BJ (cell line): ENCODE results near the gene COL12A1. TPM values are rescaled to one million over a fixed set of nuclear protein-coding genes. Genes with fewer than 3 reads are reported as not detected.

ENCODE experiments used
- CTCF ChIA-PET: fragments of 350-600 bp; formaldehyde crosslinking; extraction: SDS; loops from one replicate; lab custom pipeline; 2021; ENCODE audit warnings: antibody characterized with exemption, inconsistent platforms; lab: Yijun Ruan, JAX
- POLR2A ChIA-PET: fragments of 300-600 bp; sonication (Branson Sonifier 250); formaldehyde crosslinking; extraction: SDS; loops from one replicate; lab custom pipeline; 2021; ENCODE audit warnings: antibody characterized with exemption; lab: Charles Lee
- DNase-seq: peaks from one replicate; pipeline ENCODE4 v3.0.0-alpha.2; 2011; ENCODE audit warnings: low read depth
- H3K27me3 ChIP-seq: 2 replicates; pipeline ENCODE4 v1.6.0; 2011; ENCODE audit warnings: low read length; ENCODE audit not compliant: control insufficient read depth, insufficient read depth
- H3K36me3 ChIP-seq: 2 replicates; pipeline ENCODE4 v1.5.1; 2011; ENCODE audit warnings: low read length; ENCODE audit not compliant: control insufficient read depth, insufficient read depth
- H3K4me3 ChIP-seq: 2 replicates; pipeline ENCODE4 v1.5.1; 2011; ENCODE audit warnings: low read depth, mild to moderate bottlenecking, control low read depth, low read length
- polyA plus RNA-seq: library from polyadenylated mRNA; depleted of rRNA; stranded (reverse); fragments of >200 nt; gene quantifications from 2 replicates; pipeline ENCODE4 v1.2.3, GENCODE V29; 2011
- TF ChIP-seq, protein P1 (sequence below): IDR thresholded peaks from 2 replicates; pipeline ENCODE4 v1.5.1; 2011; ENCODE audit warnings: low read depth, mild to moderate bottlenecking, control low read depth, inconsistent platforms, low read length, moderate library complexity; ENCODE audit not compliant: insufficient read depth

The COL12A1 gene
- polyA plus RNA-seq, 1 experiment, result 1,308 TPM

- ChIA-PET CTCF (interaction anchor here (0.6 to 10.6 kb wide), 53 partner anchors 8 to 1923 kb away, joined by 3 to 130 read pairs (median 4); partner anchors contain the start of gene COX7A2), POLR2A (no interaction called here)
- DNase-seq, result no peak
- TF ChIP-seq, protein P1, sequence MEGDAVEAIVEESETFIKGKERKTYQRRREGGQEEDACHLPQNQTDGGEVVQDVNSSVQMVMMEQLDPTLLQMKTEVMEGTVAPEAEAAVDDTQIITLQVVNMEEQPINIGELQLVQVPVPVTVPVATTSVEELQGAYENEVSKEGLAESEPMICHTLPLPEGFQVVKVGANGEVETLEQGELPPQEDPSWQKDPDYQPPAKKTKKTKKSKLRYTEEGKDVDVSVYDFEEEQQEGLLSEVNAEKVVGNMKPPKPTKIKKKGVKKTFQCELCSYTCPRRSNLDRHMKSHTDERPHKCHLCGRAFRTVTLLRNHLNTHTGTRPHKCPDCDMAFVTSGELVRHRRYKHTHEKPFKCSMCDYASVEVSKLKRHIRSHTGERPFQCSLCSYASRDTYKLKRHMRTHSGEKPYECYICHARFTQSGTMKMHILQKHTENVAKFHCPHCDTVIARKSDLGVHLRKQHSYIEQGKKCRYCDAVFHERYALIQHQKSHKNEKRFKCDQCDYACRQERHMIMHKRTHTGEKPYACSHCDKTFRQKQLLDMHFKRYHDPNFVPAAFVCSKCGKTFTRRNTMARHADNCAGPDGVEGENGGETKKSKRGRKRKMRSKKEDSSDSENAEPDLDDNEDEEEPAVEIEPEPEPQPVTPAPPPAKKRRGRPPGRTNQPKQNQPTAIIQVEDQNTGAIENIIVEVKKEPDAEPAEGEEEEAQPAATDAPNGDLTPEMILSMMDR, result no peak
- H3K36me3 ChIP-seq, result no peaks in the 10 kb centered on the region
- no peak overlapping the region for H3K4me3 ChIP-seq
- no peaks in the 10 kb centered on the region for H3K27me3 ChIP-seq
Measured at GRCh38 chr6:75209184-75209723, 3.4 kb upstream of the COL12A1 start.

DNA sequence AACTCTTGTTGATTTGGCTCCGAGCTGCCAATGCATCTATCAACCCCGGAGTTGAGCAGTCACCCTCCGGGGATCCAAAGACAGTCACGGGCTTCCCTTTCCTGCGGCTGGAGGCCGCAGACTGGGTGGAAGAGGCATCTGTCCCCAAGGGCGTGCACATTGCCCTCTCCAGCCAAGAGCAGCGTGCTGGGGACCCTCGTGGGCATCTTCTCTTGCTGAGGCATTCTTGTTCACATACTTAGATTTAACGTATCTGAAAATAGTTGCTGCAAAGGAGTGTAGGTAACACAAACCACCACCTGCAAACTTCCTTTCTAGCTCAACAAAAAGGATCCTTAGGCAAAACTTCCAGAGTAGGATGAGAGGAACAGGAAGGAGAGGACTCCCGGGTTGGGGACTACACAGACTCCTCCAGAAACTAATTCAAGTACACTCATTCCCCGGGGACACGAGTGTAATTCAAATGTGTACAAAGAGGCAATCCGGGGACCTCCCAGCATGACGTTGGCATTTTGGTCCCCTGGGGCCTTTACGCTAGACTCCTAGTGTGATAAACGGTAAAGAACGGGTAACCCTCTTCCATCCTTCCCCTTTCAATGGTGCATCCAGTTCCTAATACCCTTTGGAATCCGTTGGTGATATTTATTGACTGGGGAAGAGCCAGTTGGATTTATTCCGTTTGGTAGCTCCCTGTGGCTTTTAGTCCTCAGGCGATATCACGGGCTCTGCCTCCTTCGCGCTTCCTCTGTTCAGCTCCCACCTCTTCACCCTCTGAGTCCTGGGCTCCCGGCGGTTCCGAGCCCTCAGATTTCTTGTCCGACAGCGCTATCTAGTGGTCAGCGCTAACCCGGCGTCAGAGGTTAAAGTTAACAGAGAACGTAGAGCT, 2.7 kb upstream of the COL12A1 start:
- CTCF ChIA-PET, result interaction anchor here (0.6 to 10.6 kb wide), 59 partner anchors 9 to 1922 kb away, joined by 3 to 130 read pairs (median 4); partner anchors contain the start of gene COX7A2
- no peak overlapping the region for H3K4me3 ChIP-seq
- H3K27me3 ChIP-seq, result no peaks in the 10 kb centered on the region
- DNase-seq, result no peak
- H3K36me3 ChIP-seq, result no peaks in the 10 kb centered on the region
- POLR2A ChIA-PET, result interaction anchor here (0.7 kb wide), 1 partner anchor 1470 kb away, joined by 3 read pairs; no protein-coding TSS in a partner anchor
- TF ChIP-seq, protein P1, result peak; percentile 87

GRCh38 chr6:75206576-75207342, 906 bp upstream of the COL12A1 start:
- ChIA-PET CTCF (interaction anchor here (0.5 to 10.6 kb wide), 11 partner anchors 24 to 1530 kb away, joined by 3 to 130 read pairs (median 4); no protein-coding TSS in a partner anchor), POLR2A (interaction anchor here (0.6 kb wide), 1 partner anchor 1507 kb away, joined by 4 read pairs; no protein-coding TSS in a partner anchor)
- peak overlapping the region; percentile 88 for H3K4me3 ChIP-seq
- no peaks in the 10 kb centered on the region for H3K27me3 ChIP-seq
- DNase-seq, result no peak
- peaks cover 8% of the 10 kb centered on the region for H3K36me3 ChIP-seq
- TF ChIP-seq, protein P1, result no peak

DNA sequence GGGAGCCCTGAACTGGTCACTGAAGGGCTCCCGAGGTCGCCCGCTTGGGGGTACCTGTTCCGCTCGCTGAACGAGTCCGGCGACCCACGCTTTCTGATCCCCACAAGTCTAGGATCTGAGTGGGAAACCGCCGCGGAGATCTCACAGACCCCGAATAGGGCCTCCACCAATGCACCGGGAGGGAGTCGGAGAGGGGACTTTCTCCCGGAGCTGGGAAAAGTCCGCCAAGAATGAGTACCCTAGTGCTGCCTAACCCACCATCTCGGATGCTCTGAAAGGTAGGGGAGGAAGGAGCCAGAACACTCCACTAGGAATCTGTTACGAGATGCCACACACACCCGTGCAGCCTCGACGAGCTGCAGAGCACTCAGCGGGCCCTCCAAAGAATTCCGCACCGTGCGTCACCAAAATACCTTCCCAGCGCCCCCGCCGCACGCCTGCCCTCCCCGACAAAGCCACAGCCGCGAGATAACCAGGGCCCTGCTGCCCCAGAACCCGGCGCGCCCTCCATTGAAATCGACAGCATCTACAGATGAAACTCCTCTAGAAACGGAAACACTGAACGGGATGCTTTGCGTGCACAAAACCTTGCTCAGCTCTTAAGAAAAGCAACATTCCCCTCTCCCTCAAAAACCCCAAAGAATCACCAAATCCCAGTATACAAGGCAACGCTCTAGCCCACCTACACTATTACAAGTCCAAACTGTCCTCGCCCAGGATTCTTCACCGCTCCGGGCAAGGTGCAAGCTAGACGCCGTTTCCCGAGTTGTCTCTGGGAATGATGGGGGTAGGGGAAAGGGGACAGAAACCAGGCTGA, 686 bp downstream of the COL12A1 start:
- POLR2A ChIA-PET, result interaction anchor here (0.5 to 0.8 kb wide), 2 partner anchors 335 to 598 kb away, joined by 3 to 4 read pairs; no protein-coding TSS in a partner anchor
- CTCF ChIA-PET, result interaction anchor here (0.6 to 10.6 kb wide), 14 partner anchors 52 to 1466 kb away, joined by 3 to 130 read pairs (median 4); no protein-coding TSS in a partner anchor
- TF ChIP-seq, protein P1, result no peak
- Histone ChIP-seq H3K27me3 (no peaks in the 10 kb centered on the region), H3K36me3 (peaks cover 9% of the 10 kb centered on the region), H3K4me3 (peak overlapping the region; percentile 88)
- no peak for DNase-seq
